OCI-LY1 (cell line): ENCODE measurements around the gene BATF.

ENCODE experiments used
- H2AFZ ChIP-seq: fragments of 200-600 bp; sonication (generic), shearing (Covaris generic); 2 replicates; pipeline ENCODE4 v1.6.0; 2014; ENCODE audit warnings: antibody characterized with exemption, mild to moderate bottlenecking, low read length
- H3F3A ChIP-seq: fragments of 200-600 bp; sonication (generic), shearing (Covaris generic); 2 replicates; pipeline ENCODE4 v1.6.0; 2014; ENCODE audit warnings: mild to moderate bottlenecking, antibody characterized with exemption, low read length, moderate library complexity; ENCODE audit not compliant: insufficient read depth
- H3K27ac ChIP-seq: fragments of 200-600 bp; sonication (generic); 2 replicates; pipeline ENCODE4 v1.5.1; 2014; ENCODE audit warnings: low read length, mixed run types, mild to moderate bottlenecking, low read depth; ENCODE audit not compliant: poor library complexity, severe bottlenecking
- H3K27me3 ChIP-seq: fragments of 200-600 bp; sonication (generic); 2 replicates; pipeline ENCODE4 v1.6.0; 2014; ENCODE audit warnings: antibody characterized with exemption, mild to moderate bottlenecking, low read length, moderate library complexity; ENCODE audit not compliant: insufficient read depth
- H3K36me3 ChIP-seq: fragments of 200-600 bp; sonication (generic); 2 replicates; pipeline ENCODE4 v1.6.1; 2014; ENCODE audit warnings: mild to moderate bottlenecking, antibody characterized with exemption, low read length, moderate library complexity, mixed read lengths; ENCODE audit not compliant: insufficient read depth
- H3K4me1 ChIP-seq: fragments of 200-600 bp; sonication (generic); 2 replicates; pipeline ENCODE4 v1.5.1; 2014; ENCODE audit warnings: mild to moderate bottlenecking, low read length, moderate library complexity; ENCODE audit not compliant: insufficient read depth, severe bottlenecking
- H3K4me2 ChIP-seq: fragments of 200-600 bp; sonication (generic), shearing (Covaris generic); 2 replicates; pipeline ENCODE4 v1.6.1; 2014; ENCODE audit warnings: low read length
- H3K4me3 ChIP-seq: fragments of 200-600 bp; sonication (generic); 2 replicates; pipeline ENCODE4 v1.5.1; 2014; ENCODE audit warnings: low read length, low read depth, mild to moderate bottlenecking, mixed read lengths; ENCODE audit not compliant: poor library complexity, severe bottlenecking
- H3K79me2 ChIP-seq: fragments of 200-600 bp; shearing (Covaris generic); 2 replicates; pipeline ENCODE4 v1.6.1; 2016; ENCODE audit warnings: mixed run types, low read length, mixed read lengths; ENCODE audit not compliant: insufficient read depth
- H3K9ac ChIP-seq: fragments of 200-600 bp; sonication (generic), shearing (Covaris generic); 2 replicates; pipeline ENCODE4 v1.6.1; 2014; ENCODE audit warnings: mild to moderate bottlenecking, low read length, mixed read lengths
- H3K9me2 ChIP-seq: fragments of 200-600 bp; sonication (generic), shearing (Covaris generic); 2 replicates; pipeline ENCODE4 v1.6.1; 2014; ENCODE audit warnings: low read depth, mild to moderate bottlenecking, low read length, mixed read lengths
- H3K9me3 ChIP-seq: fragments of 200-600 bp; shearing (Covaris generic); 2 replicates; pipeline ENCODE4 v1.6.1; 2014; ENCODE audit warnings: low read length, mixed read lengths
- H4K20me1 ChIP-seq: fragments of 200-600 bp; sonication (generic), shearing (Covaris generic); 2 replicates; pipeline ENCODE4 v1.6.0; 2016; ENCODE audit warnings: mild to moderate bottlenecking, low read length; ENCODE audit not compliant: insufficient read depth
- CTCF ChIP-seq: fragments of 200-600 bp; sonication (generic), shearing (Covaris generic); IDR thresholded peaks from 2 replicates; pipeline ENCODE4 v1.5.1; 2017; ENCODE audit warnings: mild to moderate bottlenecking, antibody characterized with exemption, low read length, moderate library complexity, mixed read lengths
- EZH2 ChIP-seq: fragments of 200-600 bp; sonication (generic), shearing (Covaris generic); IDR thresholded peaks from 2 replicates; pipeline ENCODE4 v1.8.0; 2017; ENCODE audit warnings: borderline replicate concordance, mixed run types, mild to moderate bottlenecking, antibody characterized with exemption, low read length, moderate library complexity, mixed read lengths

The BATF gene

GRCh38 chr14:75542588-75543091 lies 20.4 kb downstream of the BATF start:
- Histone ChIP-seq H3K9me3 (no peaks in the 10 kb centered on the region), H3K79me2 (no peaks in the 10 kb centered on the region), H3K27ac (no peak overlapping the region), H3K36me3 (no peaks in the 10 kb centered on the region), H4K20me1 (no peaks in the 10 kb centered on the region), H3K4me2 (peak overlapping the region; percentile 3; the same call in 1 of the 2 replicates), H3K4me1 (peaks cover 11% of the 10 kb centered on the region), H3K4me3 (no peak overlapping the region), H3K9me2 (no peaks in the 10 kb centered on the region), H3K9ac (no peak overlapping the region), H2AFZ (no peak overlapping the region), H3K27me3 (peaks cover 5% of the 10 kb centered on the region; the same call in 1 of the 2 replicates), H3F3A (no peaks in the 10 kb centered on the region)
- TF ChIP-seq EZH2 (no peak), CTCF (no peak)

GRCh38 chr14:75543253-75543652 lies 21.0 kb downstream of the BATF start:
- Histone ChIP-seq H3K4me3 (no peak overlapping the region), H3K9me2 (no peaks in the 10 kb centered on the region), H3K4me2 (peak overlapping the region; percentile 3; the same call in 1 of the 2 replicates), H3F3A (no peaks in the 10 kb centered on the region), H2AFZ (no peak overlapping the region), H3K27me3 (peaks cover 5% of the 10 kb centered on the region; the same call in 1 of the 2 replicates), H3K9ac (no peak overlapping the region), H3K27ac (no peak overlapping the region), H3K79me2 (no peaks in the 10 kb centered on the region), H3K9me3 (no peaks in the 10 kb centered on the region), H4K20me1 (no peaks in the 10 kb centered on the region), H3K4me1 (peaks cover 11% of the 10 kb centered on the region), H3K36me3 (no peaks in the 10 kb centered on the region)
- TF ChIP-seq EZH2 (no peak), CTCF (no peak)

GRCh38 chr14:75543786-75544185 lies 21.5 kb downstream of the BATF start:
- no peak overlapping the region for H3K27ac ChIP-seq
- peaks cover 11% of the 10 kb centered on the region for H3K4me1 ChIP-seq
- no peaks in the 10 kb centered on the region for H3K36me3 ChIP-seq
- H3K4me3 ChIP-seq = no peak overlapping the region
- H3K27me3 ChIP-seq = peaks cover 5% of the 10 kb centered on the region; the same call in 1 of the 2 replicates
- no peaks in the 10 kb centered on the region for H3K9me2 ChIP-seq
- H3K9me3 ChIP-seq = no peaks in the 10 kb centered on the region
- no peaks in the 10 kb centered on the region for H4K20me1 ChIP-seq
- H2AFZ ChIP-seq = no peak overlapping the region
- no peak overlapping the region for H3K9ac ChIP-seq
- no peak overlapping the region for H3K4me2 ChIP-seq
- no peaks in the 10 kb centered on the region for H3F3A ChIP-seq
- no peaks in the 10 kb centered on the region for H3K79me2 ChIP-seq
- TF ChIP-seq EZH2 (no peak), CTCF (no peak)
